Upper lobe of left lung (tissue), 6 donors: ENCODE data around the gene ZNF524. TPM values are rescaled to one million over a fixed set of nuclear protein-coding genes. Genes with fewer than 3 reads are reported as not detected.
A peak's percentile ranks its signal among the peaks of the same experiment; 100 is the strongest.

ENCODE experiments used
- ATAC-seq, 2 donors: fragments of 200-7000 bp; cut with Tn5 transposase; one replicate each; pipeline ENCODE4 v1.9.1; 2022; ENCODE audit warnings: mild to moderate bottlenecking in 2 of 2, moderate library complexity in 2 of 2; ENCODE audit not compliant: low FRiP score in 2 of 2
- DNase-seq, 2 donors: peaks; one replicate each; pipeline ENCODE4 v3.0.0-alpha.2; 2019 to 2020
- H3K27ac ChIP-seq, 4 donors: fragments of 200-600 bp; sonication (generic); one replicate each; pipeline ENCODE4 v1.5.1; 2016 to 2019
- H3K27me3 ChIP-seq, 4 donors: fragments of 200-600 bp; sonication (generic); one replicate each; pipeline ENCODE4 v1.5.1; 2017 to 2019
- H3K36me3 ChIP-seq, 4 donors: fragments of 200-600 bp; sonication (generic); one replicate each; pipeline ENCODE4 v1.5.1; 2016 to 2019
- H3K4me1 ChIP-seq, 4 donors: fragments of 200-600 bp; sonication (generic); one replicate each; pipeline ENCODE4 v1.5.1; 2018 to 2019
- H3K4me3 ChIP-seq, 4 donors: fragments of 200-600 bp; sonication (generic); one replicate each; pipeline ENCODE4 v1.5.1; 2017 to 2019; ENCODE audit warnings: mild to moderate bottlenecking in 2 of 4, moderate library complexity in 1 of 4
- H3K9me3 ChIP-seq, 4 donors: fragments of 200-600 bp; sonication (generic); one replicate each; pipeline ENCODE4 v1.5.1; 2018 to 2019
- CTCF ChIP-seq, 6 experiments: fragments of 450-650 bp in 4 of 6; fragments of 200-600 bp in 2 of 6; sonication (generic) in 2 of 6; IDR thresholded peaks; one replicate each; pipeline ENCODE4 v1.5.1; 2016 to 2019; ENCODE audit warnings: antibody characterized with exemption in 6 of 6
- EP300 ChIP-seq, 4 donors: sonication (generic); formaldehyde crosslinking; IDR thresholded peaks; one replicate each; pipeline ENCODE4 v1.5.1; 2017; ENCODE audit warnings: antibody characterized with exemption in 4 of 4, control low read depth in 2 of 4
- POLR2A ChIP-seq, 4 donors: fragments of 450-650 bp; IDR thresholded peaks; one replicate each; pipeline ENCODE4 v1.5.1; 2016 to 2017; ENCODE audit warnings: antibody characterized with exemption in 4 of 4, mild to moderate bottlenecking in 2 of 4
- POLR2AphosphoS5 ChIP-seq, 2 donors: sonication (generic); formaldehyde crosslinking; IDR thresholded peaks; one replicate each; pipeline ENCODE4 v1.5.1; 2017; ENCODE audit warnings: antibody characterized with exemption in 2 of 2
- WGBS, 2 donors: methylation state at CpG; one replicate each; pipeline ENCODE4 v1.1.5; 2017 to 2018; 5-methylcytosine and 5-hydroxymethylcytosine counted together
- total RNA-seq, 6 donors: library from RNA; depleted of rRNA in 4 of 6; stranded (reverse); fragments of >200 nt in 4 of 6; gene quantifications; one replicate each; pipeline versions ENCODE4 v1.1.0 to v1.2.1, GENCODE V29; 2016 to 2021
- donor health status: DM: no; HTN: no; CAD: no; lungs with moderate emphysema.
- donor health status: DM: no; HTN: yes; CAD: no; lungs with severe emphysema.

ZNF524 gene
- total RNA-seq, 6 donors from 2014 or later: 19.9 to 58.7 (median 34.9) TPM

DNA sequence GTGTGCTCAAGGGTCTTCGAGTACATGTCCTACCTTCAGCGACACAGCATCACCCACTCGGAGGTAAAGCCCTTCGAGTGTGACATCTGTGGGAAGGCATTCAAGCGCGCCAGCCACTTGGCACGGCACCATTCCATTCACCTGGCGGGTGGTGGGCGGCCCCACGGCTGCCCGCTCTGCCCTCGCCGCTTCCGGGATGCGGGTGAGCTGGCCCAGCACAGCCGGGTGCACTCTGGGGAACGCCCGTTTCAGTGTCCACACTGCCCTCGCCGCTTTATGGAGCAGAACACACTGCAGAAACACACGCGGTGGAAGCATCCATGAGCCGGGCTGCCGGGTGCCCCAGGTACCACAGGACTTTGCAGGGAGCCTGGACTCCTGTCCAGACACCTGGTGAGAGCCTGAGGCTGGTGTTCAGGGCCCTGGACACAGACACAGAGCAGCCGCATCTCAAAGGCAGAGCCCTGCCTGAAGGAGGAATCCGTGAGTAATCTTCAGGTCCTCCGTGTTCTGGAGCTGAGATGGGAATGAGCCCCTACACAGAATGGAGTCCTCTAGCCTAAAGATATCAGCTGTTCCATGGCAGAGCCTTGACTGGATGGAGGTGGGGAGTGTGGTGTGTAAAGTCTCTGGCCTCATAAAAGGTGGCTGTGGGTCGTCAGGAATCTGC is 44.9 kb downstream of the ZNF524 start:
- Histone ChIP-seq H3K36me3 (peaks cover 5 to 13% (median 8%) of the 10 kb centered on the region in 4 donors), H3K9me3 (no peaks in the 10 kb centered on the region), H3K27ac (no peak overlapping the region), H3K4me3 (no peak overlapping the region), H3K27me3 (no peaks in the 10 kb centered on the region), H3K4me1 (peaks cover 55 to 83% (median 60%) of the 10 kb centered on the region in 4 donors)
- ATAC-seq (no peak), DNase-seq (peak in 1 of 2 donors; percentile 83)
- TF ChIP-seq CTCF (IDR thresholded peaks at IDR 0.05) (no peak), EP300 (IDR thresholded peaks at IDR 0.05) (no peak), POLR2AphosphoS5 (IDR thresholded peaks at IDR 0.05) (no peak), POLR2A (IDR thresholded peaks at IDR 0.05) (no peak)
- 89 to 90% methylated on average over 20 to 21 of the region's 28 CpGs for WGBS, 2 donors

- 69 to 73% methylated on average over 5 of the region's 5 CpGs for WGBS, 2 donors
- no peak for ATAC-seq
- TF ChIP-seq CTCF (IDR thresholded peaks at IDR 0.05) (no peak), POLR2AphosphoS5 (IDR thresholded peaks at IDR 0.05) (no peak), EP300 (IDR thresholded peaks at IDR 0.05) (no peak), POLR2A (IDR thresholded peaks at IDR 0.05) (no peak)
- H3K4me3 ChIP-seq: no peak overlapping the region
- H3K36me3 ChIP-seq: peaks cover 5 to 13% (median 8%) of the 10 kb centered on the region in 4 donors
- DNase-seq: no peak
- no peaks in the 10 kb centered on the region for H3K9me3 ChIP-seq
- no peak overlapping the region for H3K27ac ChIP-seq
- no peaks in the 10 kb centered on the region for H3K27me3 ChIP-seq
- peaks cover 50 to 80% (median 55%) of the 10 kb centered on the region in 4 donors for H3K4me1 ChIP-seq
Measured at GRCh38 chr19:55645512-55645881, 45.4 kb downstream of the ZNF524 start.

DNA sequence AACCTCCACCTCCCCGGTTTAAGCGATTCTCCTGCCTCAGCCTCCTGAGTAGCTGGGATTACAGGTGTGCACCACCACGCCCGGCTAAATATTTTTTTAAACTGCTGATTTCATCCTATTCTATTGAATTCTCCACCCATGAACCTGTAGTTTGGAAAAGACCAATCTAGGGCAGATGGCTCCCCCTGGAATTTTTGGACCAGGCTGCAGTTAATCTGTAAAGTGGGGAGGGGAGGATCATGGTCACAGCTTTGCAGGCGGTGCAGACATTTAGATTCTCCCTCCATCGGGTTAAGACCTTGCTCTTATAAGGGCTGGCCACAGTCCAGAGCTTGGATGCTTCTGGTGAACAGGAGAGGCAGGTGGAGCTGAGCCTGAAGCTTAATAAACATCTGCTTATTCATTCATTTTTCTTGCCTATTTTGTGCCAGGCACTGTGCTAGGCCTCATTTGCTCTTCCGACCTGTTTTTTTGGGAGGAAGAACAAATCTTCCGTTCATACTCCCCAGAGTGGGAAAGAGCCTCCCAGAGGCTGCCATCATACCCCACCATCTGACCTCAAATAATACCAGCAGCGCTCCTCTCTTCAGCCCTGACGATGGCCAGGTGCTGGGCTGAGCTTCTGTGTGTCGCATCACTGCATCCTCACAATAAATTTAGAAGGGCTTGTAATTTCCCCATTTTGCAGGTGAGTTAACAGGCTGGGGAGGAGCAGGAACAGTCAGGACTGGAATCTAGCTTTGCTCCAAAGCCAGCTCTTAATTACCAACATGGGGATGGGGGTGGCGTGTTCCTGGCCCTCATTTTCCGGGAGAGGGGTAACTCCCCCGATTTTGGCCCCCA is 47.0 kb downstream of the ZNF524 start:
- no peaks in the 10 kb centered on the region for H3K27me3 ChIP-seq
- H3K4me1 ChIP-seq: peaks cover 44 to 63% (median 45%) of the 10 kb centered on the region in 4 donors
- DNase-seq (no peak), ATAC-seq (no peak)
- WGBS, 2 donors: 52 to 57% methylated on average over 11 to 14 of the region's 14 CpGs
- no peaks in the 10 kb centered on the region for H3K9me3 ChIP-seq
- H3K36me3 ChIP-seq: peaks cover 5 to 18% (median 8%) of the 10 kb centered on the region in 4 donors
- TF ChIP-seq POLR2A (IDR thresholded peaks at IDR 0.05) (no peak), POLR2AphosphoS5 (IDR thresholded peaks at IDR 0.05) (no peak), CTCF (IDR thresholded peaks at IDR 0.05) (no peak), EP300 (IDR thresholded peaks at IDR 0.05) (no peak)
- H3K4me3 ChIP-seq: peak overlapping the region; percentile 52 to 96 (median 84)
- peak overlapping the region; percentile 57 to 89 (median 85) for H3K27ac ChIP-seq

DNA sequence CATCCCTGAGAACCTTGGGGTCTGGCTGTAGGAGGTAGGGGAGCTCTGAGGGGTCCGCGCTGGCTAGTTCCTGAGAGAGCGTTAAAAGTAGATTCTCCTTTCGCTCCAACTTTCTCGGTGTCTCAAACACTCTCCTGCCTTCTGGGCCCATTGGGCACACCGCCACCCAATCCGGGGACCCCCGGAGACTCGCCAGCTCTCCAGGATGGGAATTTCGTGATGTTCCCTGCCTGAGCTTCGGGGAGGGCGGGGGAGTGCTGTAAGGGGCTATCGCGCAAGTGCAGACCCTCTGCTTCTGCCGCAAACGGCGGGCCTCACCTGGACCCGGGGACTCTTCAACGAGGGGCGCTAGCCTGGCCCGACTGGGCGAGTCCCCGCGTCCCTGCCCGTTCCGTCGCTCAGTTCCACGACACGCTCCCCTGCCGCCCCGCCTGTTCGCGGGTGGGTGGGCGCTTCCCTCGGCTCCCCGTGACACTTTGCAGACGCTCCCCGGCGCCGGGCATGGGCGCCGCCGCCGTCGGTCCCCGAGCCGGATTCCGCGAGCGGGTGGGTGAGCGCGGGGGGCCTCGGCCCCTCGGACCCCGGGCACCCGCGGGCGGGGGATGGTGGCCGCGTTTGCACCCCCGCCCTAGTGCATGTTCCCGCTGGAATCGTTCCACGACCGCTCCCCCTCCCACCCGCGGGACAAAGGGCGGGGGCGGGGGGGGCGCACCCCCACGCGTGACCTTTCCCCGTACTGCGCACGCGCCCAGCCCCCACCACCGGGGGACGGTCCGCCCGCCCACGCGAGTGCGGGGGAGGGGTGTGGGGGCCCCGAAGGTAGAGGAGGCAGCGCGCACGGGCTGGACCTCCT is 47.9 kb downstream of the ZNF524 start, which contains the start of gene CCDC106:
TSS of gene CCDC106 (plus strand) at position 481 of the 853 bp plus-strand sequence. CDS start 835 bp downstream, outside the sequence.
- TF ChIP-seq POLR2A (IDR thresholded peaks at IDR 0.05) (peak in 1 of 4 donors; percentile 28), POLR2AphosphoS5 (IDR thresholded peaks at IDR 0.05) (peak in 1 of 2 donors; percentile 26), EP300 (IDR thresholded peaks at IDR 0.05) (no peak), CTCF (IDR thresholded peaks at IDR 0.05) (peak in 1 of 6 experiments; percentile 24)
- H3K9me3 ChIP-seq: no peaks in the 10 kb centered on the region
- DNase-seq (peak; percentile 62 to 93), ATAC-seq (peak; percentile 31 to 79)
- H3K27me3 ChIP-seq: no peaks in the 10 kb centered on the region
- peaks cover 5 to 24% (median 8%) of the 10 kb centered on the region in 4 donors for H3K36me3 ChIP-seq
- H3K27ac ChIP-seq: peak within 1 kb of the TSS; percentile 57 to 89 (median 85)
- peak within 1 kb of the TSS; percentile 52 to 96 (median 84) for H3K4me3 ChIP-seq
- 2% methylated on average over 19 to 32 of the region's 87 CpGs for WGBS, 2 donors
- peaks cover 36 to 59% (median 38%) of the 10 kb centered on the region in 4 donors for H3K4me1 ChIP-seq
